ENCODE measurements around the gene KNDC1.

Gene KNDC1

DNA sequence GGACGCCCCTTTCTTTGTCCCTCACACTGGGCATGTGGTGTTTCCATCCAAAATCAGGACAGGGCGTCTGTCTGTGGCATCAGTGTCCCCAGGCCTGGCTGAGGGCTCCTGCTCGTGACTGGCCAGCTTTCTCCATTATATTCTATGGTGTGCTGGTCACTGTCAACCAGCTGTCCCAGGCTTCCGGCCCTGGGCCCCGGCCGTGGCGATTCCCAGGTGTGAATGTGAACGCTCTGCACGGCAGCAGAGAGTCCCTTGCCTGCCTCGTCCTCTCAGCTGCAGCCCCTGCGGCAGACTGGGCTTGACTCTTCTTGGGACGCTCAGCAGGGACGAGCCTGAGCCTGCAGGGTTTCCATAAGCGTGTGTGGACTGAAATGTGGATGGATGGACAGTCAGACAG, 64.1 kb downstream of the KNDC1 start:
- Histone ChIP-seq H3K4me3 (ENCODE audit: insufficient read depth in 1 of 2, low read depth in 1 of 2, low read length in 2 of 2) (no peak overlapping the region), H3K4me1 (ENCODE audit: control insufficient read depth, insufficient read depth, low read depth, low read length) (peaks cover 4% of the 10 kb centered on the region), H3K9me3 (ENCODE audit: control insufficient read depth, low read length) (no peaks in the 10 kb centered on the region), H3K14ac (ENCODE audit: low read length in 2 of 2) (no peak overlapping the region), H3K4ac (ENCODE audit: low read depth in 1 of 2, low read length in 2 of 2) (no peak overlapping the region), H3K9ac (ENCODE audit: low read length) (no peak overlapping the region), H4K8ac (ENCODE audit: low read length) (no peak overlapping the region), H4K91ac (ENCODE audit: low read length) (no peak overlapping the region), H2BK120ac (ENCODE audit: low read depth, low read length) (no peak overlapping the region), H2BK5ac (ENCODE audit: low read depth, low read length, poor library complexity, severe bottlenecking) (no peak overlapping the region), H2AFZ (ENCODE audit: low read depth, low read length) (no peak overlapping the region), H2BK12ac (ENCODE audit: low read length in 2 of 2) (no peak overlapping the region), H3K79me1 (replicated peaks; ENCODE audit: low read length, poor library complexity, severe bottlenecking) (no peaks in the 10 kb centered on the region), H2BK15ac (ENCODE audit: low read depth, poor library complexity, severe bottlenecking) (no peak overlapping the region), H3K27ac (ENCODE audit: low read length, poor library complexity, severe bottlenecking) (no peak overlapping the region), H3K23ac (ENCODE audit: low read length in 2 of 2) (no peak overlapping the region), H3K27me3 (ENCODE audit: control insufficient read depth in 1 of 2, insufficient read depth in 1 of 2, low read length in 2 of 2) (peaks cover 24 to 57% of the 10 kb centered on the region in 2 experiments), H3K18ac (ENCODE audit: low read depth in 1 of 2, low read length in 2 of 2) (no peak overlapping the region), H2AK5ac (ENCODE audit: low read length, severe bottlenecking) (no peak overlapping the region), H3K36me3 (ENCODE audit: control insufficient read depth in 1 of 2, insufficient read depth in 2 of 2, low read depth in 1 of 2, low read length in 2 of 2) (no peaks in the 10 kb centered on the region), H3K4me2 (ENCODE audit: low read length, poor library complexity, severe bottlenecking) (no peak overlapping the region)
- 54% methylated on average over 9 of the region's 14 CpGs for WGBS
- DNase-seq, result no peak

DNA sequence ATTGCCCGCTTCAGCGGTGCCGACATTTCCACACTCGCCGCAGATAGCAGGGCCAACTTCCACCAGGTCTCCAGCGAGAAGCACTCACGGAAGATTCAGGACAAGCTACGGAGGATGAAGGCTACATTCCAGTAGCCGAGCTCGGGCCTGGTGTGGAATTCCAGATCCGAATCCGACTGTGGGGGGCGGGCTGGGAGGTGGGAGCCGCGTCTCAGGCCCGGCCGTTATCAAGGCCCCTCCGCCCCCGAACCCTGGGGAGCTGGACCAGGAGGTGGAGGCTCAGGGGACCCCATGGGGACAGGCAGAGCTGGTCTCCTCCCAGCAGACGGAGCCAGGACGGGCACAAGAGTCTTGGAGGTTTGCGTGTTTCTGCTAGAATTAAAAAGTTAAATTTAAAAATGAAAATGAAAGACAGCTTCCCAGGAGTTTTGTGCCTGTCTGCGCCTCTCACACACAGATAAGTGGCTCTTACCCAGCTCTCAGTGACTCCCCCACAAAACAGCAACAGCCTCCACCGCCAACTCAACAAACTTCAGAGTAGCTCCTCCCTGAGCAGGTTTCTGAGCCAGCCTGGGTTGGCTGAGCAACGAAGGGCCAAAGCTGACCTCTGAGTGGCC, 64.8 kb downstream of the KNDC1 start:
- Histone ChIP-seq H3K14ac (ENCODE audit: low read length in 2 of 2) (no peak overlapping the region), H4K8ac (ENCODE audit: low read length) (no peak overlapping the region), H3K79me1 (replicated peaks; ENCODE audit: low read length, poor library complexity, severe bottlenecking) (no peaks in the 10 kb centered on the region), H2BK120ac (ENCODE audit: low read depth, low read length) (no peak overlapping the region), H3K36me3 (ENCODE audit: control insufficient read depth in 1 of 2, insufficient read depth in 2 of 2, low read depth in 1 of 2, low read length in 2 of 2) (no peaks in the 10 kb centered on the region), H3K27me3 (ENCODE audit: control insufficient read depth in 1 of 2, insufficient read depth in 1 of 2, low read length in 2 of 2) (peaks cover 26 to 54% of the 10 kb centered on the region in 2 experiments), H2BK5ac (ENCODE audit: low read depth, low read length, poor library complexity, severe bottlenecking) (no peak overlapping the region), H4K91ac (ENCODE audit: low read length) (no peak overlapping the region), H2BK12ac (ENCODE audit: low read length in 2 of 2) (no peak overlapping the region), H3K27ac (ENCODE audit: low read length, poor library complexity, severe bottlenecking) (no peak overlapping the region), H3K18ac (ENCODE audit: low read depth in 1 of 2, low read length in 2 of 2) (no peak overlapping the region), H3K4me3 (ENCODE audit: insufficient read depth in 1 of 2, low read depth in 1 of 2, low read length in 2 of 2) (no peak overlapping the region), H3K9me3 (ENCODE audit: control insufficient read depth, low read length) (no peaks in the 10 kb centered on the region), H3K9ac (ENCODE audit: low read length) (no peak overlapping the region), H3K4ac (ENCODE audit: low read depth in 1 of 2, low read length in 2 of 2) (no peak overlapping the region), H2BK15ac (ENCODE audit: low read depth, poor library complexity, severe bottlenecking) (no peak overlapping the region), H3K4me1 (ENCODE audit: control insufficient read depth, insufficient read depth, low read depth, low read length) (peaks cover 4% of the 10 kb centered on the region), H3K23ac (ENCODE audit: low read length in 2 of 2) (no peak overlapping the region), H3K4me2 (ENCODE audit: low read length, poor library complexity, severe bottlenecking) (no peak overlapping the region), H2AK5ac (ENCODE audit: low read length, severe bottlenecking) (no peak overlapping the region), H2AFZ (ENCODE audit: low read depth, low read length) (no peak overlapping the region)
- no peak for DNase-seq
- 69% methylated on average over 23 of the region's 25 CpGs for WGBS

DNA sequence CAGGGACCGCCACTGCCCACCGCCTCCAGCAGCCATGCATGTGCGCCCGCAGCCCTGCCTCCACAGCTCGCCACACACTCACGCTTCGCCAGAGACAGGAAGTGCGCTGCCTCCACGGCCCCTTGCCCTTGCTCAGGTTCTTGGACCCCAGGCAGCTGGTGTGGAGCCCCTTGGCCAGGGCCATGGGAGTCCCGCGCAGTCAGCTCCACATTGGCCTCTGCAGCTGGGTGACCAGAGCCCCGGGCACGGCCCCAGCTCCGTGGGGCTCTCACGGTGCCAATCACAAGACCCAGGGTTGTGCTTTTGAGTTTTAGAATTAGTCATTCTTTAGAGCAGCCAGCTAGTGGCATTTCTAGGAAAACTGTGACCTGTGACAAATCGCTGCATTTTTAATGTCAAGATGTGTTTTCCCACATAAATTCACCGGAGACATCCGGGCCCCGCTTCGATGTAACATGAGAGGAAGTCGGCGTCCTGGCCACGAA, 65.7 kb downstream of the KNDC1 start:
- 93% methylated on average over 23 of the region's 23 CpGs for WGBS

DNA sequence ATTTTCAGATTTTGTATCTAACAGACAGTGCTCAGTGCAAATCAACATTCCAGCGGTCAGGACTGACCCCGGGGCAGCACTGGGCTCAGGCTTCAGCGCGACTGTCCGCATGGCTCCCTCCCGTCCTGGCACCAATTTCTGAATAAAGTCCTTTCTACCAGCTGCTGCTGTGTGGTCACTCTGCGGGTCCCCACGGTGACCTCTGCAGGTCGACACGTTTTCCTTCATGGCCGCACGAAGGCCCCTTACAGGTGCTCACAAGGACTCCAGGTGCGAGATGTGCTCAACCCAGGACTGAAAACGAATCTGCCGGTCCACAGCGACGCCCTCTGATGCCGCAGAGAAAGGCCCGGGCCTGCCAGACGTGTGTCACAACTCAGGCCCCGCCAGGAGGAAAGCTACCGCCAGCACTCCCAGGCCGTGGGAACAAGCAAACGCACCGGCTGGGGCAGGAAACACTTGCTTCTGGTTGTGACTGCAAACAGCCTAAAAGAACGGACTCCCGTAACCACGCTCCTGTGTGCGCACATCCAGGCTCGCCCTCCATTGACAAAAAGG, 66.3 kb downstream of the KNDC1 start:
- H3K14ac ChIP-seq (ENCODE audit: low read length in 2 of 2), result no peak overlapping the region
- no peak overlapping the region for H2AK5ac ChIP-seq (ENCODE audit: low read length, severe bottlenecking)
- no peak overlapping the region for H3K4me2 ChIP-seq (ENCODE audit: low read length, poor library complexity, severe bottlenecking)
- H2BK15ac ChIP-seq (ENCODE audit: low read depth, poor library complexity, severe bottlenecking), result no peak overlapping the region
- H4K91ac ChIP-seq (ENCODE audit: low read length), result no peak overlapping the region
- no peaks in the 10 kb centered on the region for H3K36me3 ChIP-seq (ENCODE audit: control insufficient read depth in 1 of 2, insufficient read depth in 2 of 2, low read depth in 1 of 2, low read length in 2 of 2)
- H3K4me3 ChIP-seq (ENCODE audit: insufficient read depth in 1 of 2, low read depth in 1 of 2, low read length in 2 of 2), result no peak overlapping the region
- H4K8ac ChIP-seq (ENCODE audit: low read length), result no peak overlapping the region
- no peak for DNase-seq
- H2BK5ac ChIP-seq (ENCODE audit: low read depth, low read length, poor library complexity, severe bottlenecking), result no peak overlapping the region
- no peak overlapping the region for H3K18ac ChIP-seq (ENCODE audit: low read depth in 1 of 2, low read length in 2 of 2)
- no peak overlapping the region for H2BK12ac ChIP-seq (ENCODE audit: low read length in 2 of 2)
- peaks cover 11% of the 10 kb centered on the region for H3K4me1 ChIP-seq (ENCODE audit: control insufficient read depth, insufficient read depth, low read depth, low read length)
- H3K9me3 ChIP-seq (ENCODE audit: control insufficient read depth, low read length), result no peaks in the 10 kb centered on the region
- 82% methylated on average over 30 of the region's 30 CpGs for WGBS
- H2BK120ac ChIP-seq (ENCODE audit: low read depth, low read length), result no peak overlapping the region
- no peak overlapping the region for H3K27ac ChIP-seq (ENCODE audit: low read length, poor library complexity, severe bottlenecking)
- no peak overlapping the region for H3K9ac ChIP-seq (ENCODE audit: low read length)
- peaks cover 22 to 50% of the 10 kb centered on the region in 2 experiments for H3K27me3 ChIP-seq (ENCODE audit: control insufficient read depth in 1 of 2, insufficient read depth in 1 of 2, low read length in 2 of 2)
- no peaks in the 10 kb centered on the region for H3K79me1 ChIP-seq (replicated peaks; ENCODE audit: low read length, poor library complexity, severe bottlenecking)
- no peak overlapping the region for H3K23ac ChIP-seq (ENCODE audit: low read length in 2 of 2)
- H3K4ac ChIP-seq (ENCODE audit: low read depth in 1 of 2, low read length in 2 of 2), result no peak overlapping the region
- no peak overlapping the region for H2AFZ ChIP-seq (ENCODE audit: low read depth, low read length)

More for the DNA sequence above, 65.7 kb downstream of the KNDC1 start:
- H2AK5ac ChIP-seq (ENCODE audit: low read length, severe bottlenecking), result no peak overlapping the region
- peaks cover 26 to 53% of the 10 kb centered on the region in 2 experiments for H3K27me3 ChIP-seq (ENCODE audit: control insufficient read depth in 1 of 2, insufficient read depth in 1 of 2, low read length in 2 of 2)
- H3K9ac ChIP-seq (ENCODE audit: low read length), result no peak overlapping the region
- peak overlapping the region; percentile 28 for H2BK15ac ChIP-seq (ENCODE audit: low read depth, poor library complexity, severe bottlenecking)
- no peak overlapping the region for H3K14ac ChIP-seq (ENCODE audit: low read length in 2 of 2)
- peak overlapping the region; percentile 31 for H2BK5ac ChIP-seq (ENCODE audit: low read depth, low read length, poor library complexity, severe bottlenecking)
- no peak overlapping the region for H3K23ac ChIP-seq (ENCODE audit: low read length in 2 of 2)
- peaks cover 10% of the 10 kb centered on the region for H3K4me1 ChIP-seq (ENCODE audit: control insufficient read depth, insufficient read depth, low read depth, low read length)
- no peak overlapping the region for H3K27ac ChIP-seq (ENCODE audit: low read length, poor library complexity, severe bottlenecking)
- H3K36me3 ChIP-seq (ENCODE audit: control insufficient read depth in 1 of 2, insufficient read depth in 2 of 2, low read depth in 1 of 2, low read length in 2 of 2), result no peaks in the 10 kb centered on the region
- H2BK120ac ChIP-seq (ENCODE audit: low read depth, low read length), result no peak overlapping the region
- no peak overlapping the region for H2BK12ac ChIP-seq (ENCODE audit: low read length in 2 of 2)
- peak overlapping the region; percentile 60 for H4K8ac ChIP-seq (ENCODE audit: low read length)
- H2AFZ ChIP-seq (ENCODE audit: low read depth, low read length), result no peak overlapping the region
- H3K18ac ChIP-seq (ENCODE audit: low read depth in 1 of 2, low read length in 2 of 2), result peak overlapping the region in 1 of 2 experiments; percentile 32
- no peaks in the 10 kb centered on the region for H3K9me3 ChIP-seq (ENCODE audit: control insufficient read depth, low read length)
- H3K4me3 ChIP-seq (ENCODE audit: insufficient read depth in 1 of 2, low read depth in 1 of 2, low read length in 2 of 2), result no peak overlapping the region
- no peak for DNase-seq
- H3K4ac ChIP-seq (ENCODE audit: low read depth in 1 of 2, low read length in 2 of 2), result no peak overlapping the region
- no peak overlapping the region for H3K4me2 ChIP-seq (ENCODE audit: low read length, poor library complexity, severe bottlenecking)
- H4K91ac ChIP-seq (ENCODE audit: low read length), result no peak overlapping the region
- H3K79me1 ChIP-seq (replicated peaks; ENCODE audit: low read length, poor library complexity, severe bottlenecking), result no peaks in the 10 kb centered on the region
